HG02610 (cell line): Measurements from ENCODE around the gene ARL14EP.
A peak's percentile ranks its signal among the peaks of the same experiment; 100 is the strongest.

Experiments
- ATAC-seq: cut with Tn5 transposase; IDR thresholded peaks from one replicate; pipeline ENCODE4 v1.9.1; 2021; ENCODE audit warnings: mild to moderate bottlenecking, moderate library complexity; ENCODE audit not compliant: unreplicated experiment

ARL14EP gene

DNA sequence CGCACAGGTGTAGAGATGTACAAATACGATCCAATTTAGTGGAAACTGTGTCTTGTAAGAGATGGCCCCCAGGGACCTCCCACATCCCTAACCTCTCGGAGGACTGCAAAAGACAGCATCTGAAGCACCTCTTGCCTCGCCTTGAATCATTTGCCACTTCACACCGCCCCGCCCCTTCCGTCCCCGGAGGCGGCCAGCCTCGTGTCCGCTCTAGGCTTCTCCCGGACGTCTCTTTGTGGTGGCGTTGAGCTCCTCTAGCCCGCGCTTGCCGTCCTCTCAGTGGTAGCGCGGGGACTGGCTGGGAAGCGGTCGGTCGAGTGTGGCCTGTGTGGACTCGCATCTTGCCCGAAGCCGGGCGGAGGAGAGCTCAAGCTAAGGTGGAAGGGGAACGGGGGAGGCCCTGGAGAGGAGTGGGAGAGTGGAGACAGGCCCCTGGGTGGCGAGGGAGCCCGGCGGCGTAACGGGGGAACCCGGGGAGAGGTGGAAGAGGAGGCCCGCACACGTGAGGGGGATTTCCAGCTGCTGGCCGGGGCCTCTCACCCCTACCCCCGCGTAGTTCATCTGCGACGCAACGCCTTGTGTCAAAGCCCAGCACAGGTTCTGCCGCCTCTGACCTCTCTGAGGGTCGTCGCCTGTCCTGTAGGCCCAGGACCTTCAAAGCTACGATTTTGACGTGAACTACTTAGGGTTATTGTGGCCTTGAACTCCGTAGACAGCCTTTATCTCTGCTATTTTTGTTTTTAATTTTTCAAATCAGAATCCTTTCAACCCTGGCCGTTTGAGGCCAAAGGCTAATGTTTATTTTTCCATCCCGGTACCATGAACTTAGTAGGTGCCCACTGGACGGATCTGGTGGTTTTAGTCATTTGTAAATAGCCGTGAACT lies at the start of gene ARL14EP:
ARL14EP (plus strand) TSS at position 279 of the 885 bp plus-strand sequence. CDS start 7,845 bp downstream, outside the sequence.
- peak; percentile 98 for ATAC-seq

DNA sequence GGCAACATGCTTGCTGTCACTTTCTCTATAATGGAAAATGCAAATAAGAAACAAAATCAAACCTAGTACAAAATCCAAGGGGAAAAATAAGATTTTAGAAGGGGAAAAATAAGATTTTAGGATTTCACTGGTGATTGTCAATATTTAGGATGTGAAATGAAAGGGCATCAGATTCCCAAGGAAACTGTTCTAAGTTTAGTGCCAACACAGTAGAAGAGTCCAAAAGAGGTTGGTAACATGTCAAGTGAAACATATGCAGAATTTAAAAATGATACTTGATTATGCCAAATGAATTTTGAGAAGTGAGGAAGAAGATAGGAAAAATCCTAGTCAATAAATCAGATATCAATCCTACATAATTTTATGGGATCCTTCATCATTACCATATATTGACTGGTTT lies 45.7 kb upstream of the ARL14EP start:
- ATAC-seq = no peak

DNA sequence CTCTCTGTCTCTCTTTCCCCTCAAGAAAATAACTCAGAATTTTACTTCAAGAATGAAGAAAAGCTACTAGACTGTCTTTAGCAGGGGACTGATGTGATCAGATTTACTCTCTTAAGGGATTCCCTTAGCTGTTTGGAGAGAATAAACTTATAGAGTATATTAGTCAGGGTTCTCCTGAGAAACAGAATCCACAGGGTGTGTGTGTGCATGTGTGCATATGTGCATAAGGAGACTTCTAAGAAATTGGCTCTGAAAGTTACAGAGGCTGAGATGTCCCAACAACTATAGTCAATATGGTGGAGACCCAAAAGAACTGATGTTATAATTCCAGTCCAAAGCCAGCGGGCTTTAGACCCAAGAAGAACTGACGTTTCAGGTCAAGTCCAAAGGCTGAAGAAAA lies 43.1 kb upstream of the ARL14EP start:
- ATAC-seq = no peak

DNA sequence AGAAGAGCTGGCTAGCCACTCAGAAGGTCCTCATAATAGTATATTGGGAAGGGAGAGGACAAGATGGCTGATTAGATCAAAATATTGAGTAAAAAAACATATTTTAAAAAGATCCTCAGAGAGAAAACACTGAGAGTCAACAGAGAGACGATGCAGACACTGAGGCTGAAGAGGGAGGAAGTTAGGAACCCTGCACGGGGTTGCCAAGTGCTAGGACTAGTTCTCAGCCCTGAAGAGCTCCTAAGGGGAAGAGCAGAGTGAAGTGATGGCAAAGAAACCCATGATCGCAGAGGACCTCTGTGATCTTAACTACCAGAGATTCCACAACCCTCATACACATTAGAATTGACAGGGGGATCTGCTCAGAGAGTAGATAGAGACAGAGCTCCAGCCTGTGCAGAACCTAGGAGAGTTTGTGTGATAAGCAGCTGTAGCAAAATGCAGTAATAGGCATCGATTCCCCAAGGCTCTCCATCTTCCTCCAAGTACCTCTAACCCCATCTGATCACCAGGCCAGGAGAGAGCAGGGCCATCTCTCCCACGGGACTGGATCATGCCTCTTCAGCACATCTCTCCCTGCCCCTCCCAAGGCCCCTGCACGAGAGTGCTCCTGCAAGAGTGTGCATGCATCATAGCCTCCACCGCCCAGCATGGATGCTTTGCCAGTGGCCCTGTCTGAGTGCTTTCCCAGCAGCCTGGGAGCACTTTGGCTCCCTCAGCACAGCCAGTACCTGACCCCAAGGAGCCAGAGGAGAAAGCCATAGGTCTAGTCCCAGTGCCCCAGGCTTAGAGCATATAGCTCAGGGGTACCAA lies 41.2 kb upstream of the ARL14EP start:
- ATAC-seq = peak; percentile 35

DNA sequence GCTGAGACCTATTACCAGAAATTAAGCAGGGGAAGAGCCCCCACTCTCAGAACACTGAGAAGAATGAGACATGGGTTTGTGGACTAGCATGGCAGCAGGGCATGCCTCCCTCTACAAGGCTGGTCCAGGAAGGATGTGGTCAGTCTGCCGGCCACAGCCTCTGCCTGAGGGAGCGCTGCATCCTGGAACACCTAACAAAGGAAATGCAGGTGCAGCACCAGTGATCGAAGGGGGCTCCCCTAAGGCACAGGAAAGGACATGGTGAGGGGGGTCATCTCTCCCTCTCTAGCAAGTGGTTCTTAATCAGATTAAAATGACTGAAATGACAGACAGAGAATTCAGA lies 40.6 kb upstream of the ARL14EP start:
- ATAC-seq = peak; percentile 87

DNA sequence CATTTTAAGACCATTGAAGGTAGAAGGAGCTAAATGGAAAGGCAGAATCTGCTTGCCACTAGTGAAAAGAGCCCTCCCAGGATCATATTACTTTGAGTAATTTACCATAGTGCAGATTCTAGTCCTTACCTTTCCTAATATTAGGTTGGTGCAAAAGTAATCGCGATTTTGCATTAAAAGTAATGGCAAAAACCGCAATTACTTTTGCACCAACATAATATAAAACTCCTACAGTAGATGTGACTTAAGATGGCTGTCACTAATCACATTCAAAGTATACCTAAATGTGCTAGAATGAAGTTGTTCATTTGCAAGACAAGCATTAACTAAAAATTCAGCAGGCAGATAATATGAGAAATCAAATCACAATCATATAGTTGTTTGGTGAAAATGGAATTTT lies 38.1 kb upstream of the ARL14EP start:
- no peak for ATAC-seq

DNA sequence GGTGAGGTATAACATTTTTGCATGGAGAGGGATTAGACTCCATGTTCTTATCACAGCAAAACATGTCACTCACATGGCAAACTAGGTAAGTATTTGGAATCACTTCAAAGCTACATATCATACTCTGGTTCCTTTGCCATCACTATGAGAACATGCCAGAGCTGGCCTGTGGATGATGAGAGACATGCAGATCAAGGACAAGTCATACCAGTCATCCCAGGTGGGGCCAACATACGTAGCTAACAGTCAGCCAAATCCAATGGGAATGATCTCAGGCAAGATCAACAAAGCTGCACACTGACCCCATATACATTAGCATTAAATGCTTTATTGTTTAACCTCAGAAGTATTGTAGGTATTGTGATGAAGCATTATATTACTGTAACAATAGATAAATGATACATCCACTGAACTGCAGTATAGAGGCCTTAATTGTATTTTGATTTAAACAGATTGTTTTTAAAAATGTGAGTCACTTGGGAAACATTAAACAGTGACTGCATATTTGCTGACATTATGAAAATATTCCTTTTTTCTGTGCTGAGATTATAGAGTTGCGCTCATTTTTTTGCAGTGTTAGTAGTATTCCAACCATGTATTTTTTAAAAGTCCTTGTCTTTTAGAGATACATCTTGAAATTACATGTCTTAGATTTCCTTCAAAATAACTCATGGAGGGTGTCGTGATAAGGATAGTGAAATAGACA lies 37.3 kb upstream of the ARL14EP start:
- ATAC-seq = no peak

DNA sequence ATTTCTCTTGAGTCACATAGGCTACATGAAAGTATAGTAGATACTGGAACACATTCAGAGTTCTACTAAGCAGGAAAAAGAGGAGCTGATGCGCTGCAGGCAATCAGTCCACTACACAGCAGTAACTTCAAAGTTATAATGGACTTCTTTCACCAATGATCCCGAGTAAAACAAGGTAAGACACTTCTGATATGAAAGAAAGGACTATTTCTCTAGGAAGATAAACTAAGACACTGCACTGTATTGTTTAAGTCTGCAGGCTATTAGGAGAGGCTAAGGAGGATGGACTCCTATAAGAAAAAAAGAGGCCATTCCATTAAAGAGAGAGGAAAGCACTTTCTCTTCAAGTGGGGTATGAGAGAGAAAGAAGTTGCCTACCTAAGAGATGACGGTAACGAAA lies 31.6 kb upstream of the ARL14EP start:
- ATAC-seq = no peak

DNA sequence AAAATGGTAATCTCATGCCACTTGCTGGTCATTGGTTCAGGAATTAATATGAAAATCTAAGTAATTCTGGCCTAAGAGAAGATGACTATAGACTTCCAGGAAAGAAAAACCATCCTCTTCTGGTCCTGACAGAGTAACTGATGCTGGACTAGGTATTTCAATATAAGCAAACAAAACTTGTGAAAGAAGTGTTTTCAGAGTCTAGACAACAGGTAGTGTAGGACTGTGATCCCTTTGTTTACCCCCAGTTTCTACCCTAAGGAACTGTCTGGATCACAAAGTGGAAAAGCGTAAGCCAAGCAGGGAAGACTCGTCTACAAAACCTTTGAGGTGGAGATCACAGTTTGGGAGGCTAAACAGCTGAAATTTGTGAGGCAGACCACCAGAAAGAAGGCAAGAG lies 30.4 kb upstream of the ARL14EP start:
- no peak for ATAC-seq

DNA sequence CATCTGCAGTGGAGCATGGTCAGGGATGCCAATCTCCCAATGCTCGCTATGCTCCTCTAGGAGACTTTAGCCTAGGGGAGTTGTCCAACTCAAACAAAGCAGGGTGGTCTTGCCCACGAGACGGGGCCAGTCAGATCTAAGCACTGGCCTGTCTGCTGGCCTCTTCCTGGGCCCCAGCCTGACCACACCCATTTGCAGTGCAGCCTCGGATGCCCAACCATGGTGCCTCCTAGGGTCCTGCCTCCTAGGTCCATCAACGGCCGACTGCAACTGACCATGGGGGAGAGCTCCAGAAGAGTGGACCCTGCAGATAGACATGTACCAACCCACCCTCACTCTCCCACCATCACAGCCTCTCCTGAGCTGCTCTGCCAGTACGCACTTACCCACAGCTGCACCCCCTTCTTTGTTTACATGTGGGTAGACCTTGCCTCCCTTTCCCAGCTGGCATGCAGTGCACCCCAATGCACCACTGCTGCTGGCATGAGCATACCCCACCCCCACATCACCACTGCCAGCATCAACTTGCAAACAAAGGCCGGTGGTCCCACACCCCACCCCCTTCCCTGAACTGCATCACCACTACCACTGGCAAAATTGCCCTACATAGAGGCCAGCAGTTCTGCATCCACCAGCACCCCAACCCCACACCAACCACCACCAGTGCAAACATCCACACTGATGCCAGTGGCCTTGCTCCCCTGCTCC lies 27.6 kb upstream of the ARL14EP start:
- ATAC-seq = no peak

DNA sequence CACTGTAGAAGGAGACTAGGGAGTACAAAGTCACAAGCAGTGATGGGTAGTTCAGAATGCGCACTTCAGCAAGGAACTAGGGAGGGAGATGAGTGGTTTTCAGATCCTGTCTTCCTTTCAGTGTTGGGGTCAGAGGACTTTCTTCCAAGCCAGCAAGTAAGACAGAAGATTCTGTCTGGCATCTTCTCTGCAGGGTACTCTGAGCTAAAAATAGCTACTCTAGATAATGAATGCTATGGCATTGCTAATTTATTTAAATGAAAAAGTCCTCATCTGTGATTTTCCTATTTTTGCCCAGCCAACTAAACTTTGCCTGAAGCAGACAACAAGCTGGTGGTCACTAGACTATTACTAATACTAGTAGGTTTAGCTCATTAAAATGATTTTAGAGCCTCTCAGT lies 18.3 kb upstream of the ARL14EP start:
- ATAC-seq = no peak

DNA sequence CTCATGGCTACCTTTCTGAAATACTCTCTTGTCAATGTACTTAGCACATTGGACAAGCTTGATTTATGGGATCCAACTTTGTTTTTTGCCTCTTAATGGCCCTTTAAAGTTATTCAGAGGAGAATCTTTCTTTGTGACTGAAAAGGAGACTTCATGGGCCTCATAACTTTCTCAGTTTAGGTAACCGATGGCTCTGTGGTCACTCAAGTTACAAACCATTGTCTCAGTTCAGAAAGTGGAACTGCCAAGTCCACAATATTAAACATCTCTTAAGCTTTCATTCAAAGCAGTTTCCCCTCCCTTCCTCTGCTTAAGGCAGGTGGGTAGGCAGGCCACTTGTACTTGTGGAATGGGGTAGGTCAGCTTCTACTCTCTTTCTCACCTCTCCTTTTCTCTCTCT lies 12.3 kb upstream of the ARL14EP start:
- peak; percentile 94 for ATAC-seq

DNA sequence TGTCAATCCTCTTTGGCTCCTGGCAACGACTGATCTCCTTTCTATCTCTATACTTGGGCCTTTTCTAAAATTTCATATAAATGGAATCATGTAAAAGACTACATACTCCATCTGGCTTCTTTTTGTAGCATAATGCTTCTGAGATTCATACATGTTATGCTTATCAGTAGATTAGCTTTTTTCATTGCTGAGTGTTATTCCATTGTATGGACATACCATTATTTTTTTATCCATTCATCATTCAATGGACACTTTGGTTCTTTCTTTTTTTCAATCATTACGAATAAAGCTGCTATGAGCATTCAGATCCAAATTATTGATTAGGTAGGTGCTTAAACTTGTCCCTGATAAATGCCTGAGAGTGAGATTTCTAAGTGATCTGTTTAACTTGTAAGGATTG lies 11.7 kb upstream of the ARL14EP start:
- no peak for ATAC-seq

DNA sequence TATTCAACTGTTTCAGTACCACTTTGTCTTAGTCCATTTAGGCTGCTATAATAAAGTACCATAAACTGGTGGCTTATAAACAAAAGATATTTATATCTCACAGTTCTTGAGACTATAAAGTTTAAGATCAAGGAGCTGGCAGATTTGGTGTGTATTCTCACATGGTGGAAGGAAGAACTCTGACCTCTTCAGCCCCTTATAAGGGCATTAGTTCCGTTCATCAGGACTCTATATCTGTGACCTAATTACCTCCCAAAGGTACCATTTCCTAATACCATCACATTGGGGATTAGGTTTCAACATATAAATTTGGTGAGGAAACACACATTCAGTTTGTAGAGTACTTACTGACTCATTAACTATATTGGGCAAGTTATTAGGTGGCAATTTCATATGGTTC lies 10.7 kb upstream of the ARL14EP start:
- no peak for ATAC-seq

DNA sequence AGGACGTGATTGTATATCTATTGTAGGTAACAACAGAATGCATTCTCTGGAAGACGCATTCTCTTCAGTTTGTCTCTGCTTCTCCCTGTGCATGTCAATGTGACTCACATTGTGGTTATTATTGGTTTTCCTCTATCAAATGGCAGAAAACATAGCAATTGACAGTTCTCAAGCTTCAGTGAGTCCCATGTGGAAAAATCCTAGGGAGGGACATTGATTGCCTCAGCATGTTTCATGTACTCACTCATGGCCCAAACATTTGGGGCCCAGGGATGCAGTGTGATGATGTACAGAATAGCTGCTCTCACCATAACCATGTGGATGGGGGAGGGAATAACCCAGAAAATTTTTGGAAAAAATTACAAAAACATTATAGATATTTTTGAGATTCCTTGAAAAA lies 9.3 kb upstream of the ARL14EP start:
- ATAC-seq = no peak

DNA sequence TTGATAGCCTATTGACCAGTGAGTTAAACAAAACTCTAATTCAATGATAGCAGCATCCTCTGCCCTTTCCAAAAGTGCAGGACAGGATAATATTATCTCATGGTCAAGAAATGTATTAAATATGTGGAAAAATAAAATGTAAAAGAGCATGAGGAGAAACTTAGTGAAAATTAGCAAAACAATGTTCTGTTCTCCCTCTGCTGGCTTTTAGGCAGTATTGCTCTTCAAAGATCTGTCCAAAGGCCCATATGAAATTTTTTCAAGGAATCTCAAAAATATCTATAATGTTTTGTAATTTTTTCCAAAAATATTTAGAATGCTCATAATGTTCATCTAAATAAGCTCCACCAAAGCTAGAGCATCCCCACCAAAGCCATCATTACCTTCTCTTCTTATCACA lies 8.3 kb upstream of the ARL14EP start:
- ATAC-seq = no peak

DNA sequence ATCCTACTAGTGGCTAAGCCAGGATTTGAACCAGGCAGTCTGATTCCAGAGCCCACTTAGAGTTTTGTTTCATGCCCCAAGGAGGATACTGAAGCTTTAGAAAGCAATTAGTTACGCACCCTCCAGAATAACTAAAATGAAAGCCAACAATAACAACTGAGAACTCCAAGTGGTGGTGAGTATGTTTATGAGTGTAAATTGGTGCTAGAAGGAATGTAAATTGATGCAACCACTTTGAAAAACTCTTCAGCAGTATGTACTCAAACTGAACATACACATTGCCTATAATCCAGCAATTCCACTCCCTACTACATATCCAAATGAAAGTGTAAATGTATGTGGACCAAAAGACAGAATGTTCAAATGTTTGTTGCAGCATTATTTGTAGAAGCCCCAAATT lies 6.7 kb upstream of the ARL14EP start:
- ATAC-seq = no peak

DNA sequence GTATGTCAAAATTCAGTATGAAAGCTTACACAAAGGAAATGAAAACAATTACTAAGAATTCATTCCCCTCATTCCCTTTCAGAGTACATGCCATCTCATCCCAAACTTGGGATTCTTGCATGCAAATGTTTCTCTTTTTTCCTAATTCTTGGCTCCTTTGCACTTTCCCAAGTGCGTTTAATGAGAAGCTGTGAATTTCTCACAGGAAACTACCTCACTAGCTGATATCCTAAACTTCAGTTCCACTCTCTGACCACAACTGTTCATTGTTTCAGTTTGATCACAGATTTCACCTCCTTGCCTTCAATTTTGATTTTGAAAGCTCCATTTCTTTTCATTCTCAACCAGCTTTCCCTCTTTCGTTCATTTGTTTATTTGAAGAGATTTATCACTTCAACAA lies 5.9 kb upstream of the ARL14EP start:
- ATAC-seq = peak; percentile 51

DNA sequence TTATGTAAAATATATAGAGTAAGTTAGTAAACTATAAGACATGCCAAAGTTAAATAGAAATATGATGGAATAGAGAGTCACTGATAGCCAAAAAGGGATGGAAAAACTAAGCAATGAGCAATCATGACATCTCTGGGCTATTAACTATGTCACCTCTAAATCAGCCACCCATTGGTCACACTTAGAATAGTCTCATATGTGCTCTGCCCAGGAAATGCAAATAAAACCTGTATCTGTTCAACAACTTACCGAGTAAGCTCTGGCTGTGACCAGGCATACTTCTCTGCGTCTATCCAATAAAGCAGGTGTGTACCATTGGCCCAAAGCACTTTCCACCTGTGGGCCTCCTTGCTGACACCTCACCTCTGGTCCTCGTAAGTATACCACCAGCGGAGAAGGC lies 1.6 kb upstream of the ARL14EP start:
- ATAC-seq = no peak

DNA sequence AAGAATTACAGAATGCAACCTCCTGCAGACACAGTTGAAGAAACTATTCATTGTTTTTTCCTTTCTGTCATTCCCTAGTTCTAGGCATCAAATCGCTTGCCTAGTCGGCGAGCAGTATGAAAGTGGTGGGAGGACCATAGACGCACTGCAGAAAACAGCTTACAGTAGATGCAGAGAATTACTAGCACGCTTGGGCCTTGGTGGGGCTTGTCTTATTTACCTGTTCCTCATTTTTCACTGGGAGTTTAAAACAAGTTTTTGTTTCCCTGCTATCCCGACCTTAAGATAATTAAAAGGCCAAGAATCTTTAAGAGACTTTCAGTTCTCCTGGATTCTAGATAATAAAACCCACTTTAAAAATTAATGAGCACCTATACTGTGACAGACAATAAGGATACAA lies 713 bp upstream of the ARL14EP start:
- no peak for ATAC-seq
